Psoas muscle (tissue), 8 donors: ENCODE measurements around the gene ACKR3. TPM values are rescaled to one million over a fixed set of nuclear protein-coding genes. Genes with fewer than 3 reads are reported as not detected.

Source experiments
- ATAC-seq, 4 donors: fragments of 200-7000 bp; cut with Tn5 transposase; one replicate each; pipeline ENCODE4 v1.9.1; 2020; ENCODE audit warnings: moderate library complexity in 3 of 4, mild to moderate bottlenecking in 2 of 4
- DNase-seq, 2 donors: peaks; one replicate each; pipeline ENCODE4 v3.0.0-alpha.2; 2020
- H3K27ac ChIP-seq: fragments of 200-600 bp; one replicate; pipeline ENCODE4 v1.8.0; 2022
- H3K27me3 ChIP-seq, 3 donors: fragments of 200-600 bp in 1 of 3; one replicate each; pipeline versions ENCODE4 v1.6.1 to v1.8.0; 2013 to 2022; ENCODE audit warnings: low read length in 2 of 3, mild to moderate bottlenecking in 2 of 3, moderate library complexity in 1 of 3; ENCODE audit not compliant: insufficient read depth in 3 of 3
- H3K36me3 ChIP-seq, 2 donors: fragments of 200-600 bp in 1 of 2; one replicate each; pipeline versions ENCODE4 v1.6.1 to v1.8.0; 2013 to 2022; ENCODE audit warnings: low read depth in 1 of 2, mild to moderate bottlenecking in 1 of 2, moderate library complexity in 1 of 2; ENCODE audit not compliant: insufficient read depth in 1 of 2
- H3K4me1 ChIP-seq: fragments of 200-600 bp; one replicate; pipeline ENCODE4 v1.8.0; 2022
- H3K4me3 ChIP-seq: fragments of 200-600 bp; one replicate; pipeline ENCODE4 v1.8.0; 2022; ENCODE audit warnings: mild to moderate bottlenecking
- H3K9me3 ChIP-seq: fragments of 200-600 bp; one replicate; pipeline ENCODE4 v1.8.0; 2022
- WGBS, 3 donors: extraction: QIAGEN DNeasy Blood & Tissue Kit; methylation state at CpG; one replicate each; pipeline versions ENCODE4 v1.1.6 to v1.1.7; 2013; 5-methylcytosine and 5-hydroxymethylcytosine counted together
- intact Hi-C, 2 donors: fragments of 100-400 bp; cut with DNase I; formaldehyde crosslinking; loops; one replicate each; pipeline versions ENCODE4 v1.11.0 to v1.14.2; 2022
- polyA plus RNA-seq, 3 donors: library from polyadenylated mRNA; stranded (reverse); fragments of 200-250 nt; gene quantifications; one replicate each; pipeline ENCODE4 v1.2.3, GENCODE V29; 2013
- total RNA-seq, 4 donors: library from RNA; stranded (reverse); fragmentation: NEBNext Ultra II Directional in 2 of 4; extraction: Animal tissue kit (Norgen Biotek cat#: 25700) in 2 of 4; gene quantifications; one replicate each; pipeline versions ENCODE4 v1.2.1 to v1.2.4, GENCODE V29; 2021 to 2023
- TF ChIP-seq, protein P1 (sequence below): fragments of 200-600 bp; IDR thresholded peaks from one replicate; pipeline ENCODE4 v1.8.0; 2022; ENCODE audit warnings: antibody characterized with exemption
- donor health status: healthy with polysubstance abuse.
- donor health status: DM: no; HTN: no; CAD: no; lungs with moderate emphysema.
- donor health status: Bipolar disorder and iron deficiency.
- donor health status: healthy.
- donor health status: DM: yes; HTN: yes; CAD: no.
- donor health status: DM: no; HTN: no; CAD: no.
- donor health status: DM: no; HTN: no; CAD: no.
- donor health status: DM: yes; HTN: yes; CAD: no.

Gene ACKR3
- total and polyA plus RNA-seq, 7 donors = 7.8 to 25.3 (median 14.7) TPM

DNA sequence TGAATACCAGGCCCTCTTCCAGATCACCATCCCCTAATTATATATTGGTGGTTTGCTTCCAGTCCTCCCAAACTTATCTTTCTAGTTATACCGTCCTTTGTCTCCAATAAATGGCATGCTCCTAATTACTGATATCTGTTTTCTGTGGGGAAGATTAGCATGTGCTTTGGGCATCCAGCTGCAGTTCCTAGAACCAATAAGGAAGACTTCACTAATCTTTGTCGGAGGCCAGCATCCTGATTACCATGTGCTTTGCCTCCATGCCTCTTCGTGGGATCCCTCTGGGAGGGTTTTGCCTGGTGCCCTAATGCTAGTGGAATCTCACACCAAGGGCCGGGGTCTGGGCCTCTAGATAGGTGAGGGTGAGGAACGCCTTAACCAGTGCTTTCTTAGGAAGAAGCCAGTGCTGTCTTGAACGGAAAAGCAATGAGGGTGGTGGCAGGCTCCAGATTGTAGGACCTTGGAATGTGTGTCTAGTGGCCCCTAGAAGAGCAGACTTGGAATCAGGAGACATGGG is 47.7 kb downstream of the ACKR3 start:
- Histone ChIP-seq H3K9me3 (no peaks in the 10 kb centered on the region), H3K27me3 (no peaks in the 10 kb centered on the region), H3K36me3 (no peaks in the 10 kb centered on the region), H3K4me1 (peaks cover 8% of the 10 kb centered on the region), H3K4me3 (no peak overlapping the region), H3K27ac (no peak overlapping the region)
- DNase-seq (no peak), ATAC-seq (no peak)
- intact Hi-C loops = no loop called here
- WGBS, 3 donors = 89 to 94% (median 89%) methylated on average over 6 of the region's 6 CpGs
- TF ChIP-seq, protein P1, sequence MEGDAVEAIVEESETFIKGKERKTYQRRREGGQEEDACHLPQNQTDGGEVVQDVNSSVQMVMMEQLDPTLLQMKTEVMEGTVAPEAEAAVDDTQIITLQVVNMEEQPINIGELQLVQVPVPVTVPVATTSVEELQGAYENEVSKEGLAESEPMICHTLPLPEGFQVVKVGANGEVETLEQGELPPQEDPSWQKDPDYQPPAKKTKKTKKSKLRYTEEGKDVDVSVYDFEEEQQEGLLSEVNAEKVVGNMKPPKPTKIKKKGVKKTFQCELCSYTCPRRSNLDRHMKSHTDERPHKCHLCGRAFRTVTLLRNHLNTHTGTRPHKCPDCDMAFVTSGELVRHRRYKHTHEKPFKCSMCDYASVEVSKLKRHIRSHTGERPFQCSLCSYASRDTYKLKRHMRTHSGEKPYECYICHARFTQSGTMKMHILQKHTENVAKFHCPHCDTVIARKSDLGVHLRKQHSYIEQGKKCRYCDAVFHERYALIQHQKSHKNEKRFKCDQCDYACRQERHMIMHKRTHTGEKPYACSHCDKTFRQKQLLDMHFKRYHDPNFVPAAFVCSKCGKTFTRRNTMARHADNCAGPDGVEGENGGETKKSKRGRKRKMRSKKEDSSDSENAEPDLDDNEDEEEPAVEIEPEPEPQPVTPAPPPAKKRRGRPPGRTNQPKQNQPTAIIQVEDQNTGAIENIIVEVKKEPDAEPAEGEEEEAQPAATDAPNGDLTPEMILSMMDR = no peak

DNA sequence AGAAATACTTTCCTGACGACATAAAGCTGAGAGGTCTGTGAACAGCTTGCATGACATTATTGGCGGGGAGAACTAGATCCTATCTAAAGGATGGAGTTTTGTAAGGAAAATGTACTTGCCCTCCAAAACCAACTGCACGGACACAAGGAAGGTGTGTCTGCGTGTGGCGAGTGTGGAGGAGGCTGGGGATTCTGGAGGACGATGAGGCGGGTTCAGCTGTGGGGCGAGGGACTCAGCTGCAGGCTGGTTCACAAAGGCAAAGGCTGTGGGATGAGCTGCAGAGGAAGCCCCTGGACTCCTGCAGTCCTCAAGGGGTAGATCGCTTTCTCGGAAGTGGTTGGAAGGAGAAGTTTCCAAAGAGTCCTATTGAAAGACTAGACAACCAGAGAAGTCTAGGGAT is 48.2 kb downstream of the ACKR3 start:
- H3K27me3 ChIP-seq = no peaks in the 10 kb centered on the region
- H3K9me3 ChIP-seq = no peaks in the 10 kb centered on the region
- TF ChIP-seq, protein P1 = no peak
- DNase-seq (no peak), ATAC-seq (no peak)
- H3K4me1 ChIP-seq = peaks cover 8% of the 10 kb centered on the region
- intact Hi-C loops = no loop called here
- no peak overlapping the region for H3K4me3 ChIP-seq
- WGBS, 3 donors = 93 to 96% (median 96%) methylated on average over 10 of the region's 10 CpGs
- no peak overlapping the region for H3K27ac ChIP-seq
- H3K36me3 ChIP-seq = no peaks in the 10 kb centered on the region

DNA sequence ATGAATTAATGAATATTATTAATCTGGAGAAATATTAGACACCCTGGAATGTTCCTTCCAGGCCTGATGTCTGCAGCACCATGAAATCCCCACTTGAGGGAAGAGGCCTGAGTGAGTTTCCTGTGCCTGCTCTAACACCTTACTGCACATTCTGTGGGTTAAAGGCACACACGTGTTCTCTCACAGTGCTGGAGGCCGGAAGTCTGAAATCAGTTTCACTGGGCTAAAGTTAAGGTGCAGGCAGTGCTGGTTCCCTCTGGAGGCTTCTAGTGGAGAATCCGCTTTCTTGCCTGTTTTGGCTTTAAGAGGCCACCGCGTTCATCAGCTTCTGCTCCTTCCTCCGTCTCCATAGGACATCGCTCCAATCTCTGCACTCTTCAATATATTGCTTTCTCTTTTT is 48.7 kb downstream of the ACKR3 start:
- no peak for ATAC-seq

DNA sequence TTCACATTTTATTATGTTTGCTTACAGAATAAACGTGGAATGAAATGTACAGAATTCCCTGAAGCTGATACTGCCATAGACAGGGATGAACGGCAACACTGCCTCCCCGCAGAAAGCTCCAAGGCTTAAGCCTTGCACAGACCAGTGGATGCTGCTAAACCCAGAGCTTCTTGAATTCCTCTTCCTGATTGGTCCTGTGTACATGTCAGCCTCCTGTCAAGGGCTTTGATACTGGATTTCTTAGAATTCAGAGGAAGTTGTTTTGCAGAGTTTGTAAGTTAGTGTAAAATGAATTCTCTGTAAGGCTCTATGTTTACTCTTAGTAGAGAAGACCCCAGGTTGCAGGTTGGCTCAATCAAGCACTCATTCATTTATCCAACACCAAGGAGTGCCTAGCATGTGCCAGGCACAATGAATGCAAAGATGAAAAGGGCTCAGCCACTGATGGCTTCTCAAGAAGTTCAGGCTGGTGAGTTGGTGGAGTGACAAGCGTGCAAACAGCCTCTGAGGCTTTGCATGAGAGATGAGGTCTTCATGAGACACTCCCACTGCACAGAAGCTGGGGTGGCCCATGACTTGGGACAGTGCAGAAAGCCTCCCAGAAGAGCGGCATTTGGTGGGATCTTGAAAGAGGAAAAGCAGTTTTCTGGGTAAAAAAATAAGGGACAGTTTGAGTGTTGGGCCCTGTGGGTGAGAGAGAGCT is 50.4 kb downstream of the ACKR3 start:
- no peaks in the 10 kb centered on the region for H3K9me3 ChIP-seq
- H3K4me1 ChIP-seq = no peaks in the 10 kb centered on the region
- H3K27ac ChIP-seq = no peak overlapping the region
- no peak overlapping the region for H3K4me3 ChIP-seq
- H3K36me3 ChIP-seq = no peaks in the 10 kb centered on the region
- ATAC-seq (no peak), DNase-seq (no peak)
- intact Hi-C loops = no loop called here
- 89 to 92% (median 90%) methylated on average over 5 of the region's 5 CpGs for WGBS, 3 donors
- no peaks in the 10 kb centered on the region for H3K27me3 ChIP-seq
- TF ChIP-seq, protein P1 = no peak

More for the DNA sequence above, 48.7 kb downstream of the ACKR3 start:
- H3K4me3 ChIP-seq = no peak overlapping the region
- no peaks in the 10 kb centered on the region for H3K27me3 ChIP-seq
- no peaks in the 10 kb centered on the region for H3K36me3 ChIP-seq
- no peaks in the 10 kb centered on the region for H3K9me3 ChIP-seq
- intact Hi-C loops = no loop called here
- 88 to 94% (median 88%) methylated on average over 7 of the region's 7 CpGs for WGBS, 3 donors
- no peak for DNase-seq
- no peak overlapping the region for H3K27ac ChIP-seq
- TF ChIP-seq, protein P1 = no peak
- peaks cover 6% of the 10 kb centered on the region for H3K4me1 ChIP-seq

DNA sequence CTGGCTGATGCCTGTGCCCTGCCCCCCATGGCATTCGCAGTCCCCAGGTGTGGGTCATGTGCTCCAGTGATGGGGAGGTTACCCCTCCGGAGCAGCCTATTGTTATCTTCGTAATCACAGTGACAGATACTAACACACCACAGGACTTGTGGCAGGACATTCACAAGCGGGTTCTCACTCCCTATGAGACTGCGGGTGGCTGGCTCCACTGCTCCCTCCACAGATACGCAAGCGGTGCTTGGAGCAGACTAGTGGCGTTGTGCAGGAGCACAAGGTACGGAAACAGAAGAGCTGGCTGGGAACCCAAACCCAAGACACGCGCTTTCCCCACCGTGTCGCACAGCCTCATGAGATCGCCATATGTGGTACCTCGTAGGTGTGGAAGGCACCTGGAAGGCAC is 52.2 kb downstream of the ACKR3 start:
- H3K4me1 ChIP-seq = no peaks in the 10 kb centered on the region
- no peaks in the 10 kb centered on the region for H3K36me3 ChIP-seq
- no peaks in the 10 kb centered on the region for H3K9me3 ChIP-seq
- intact Hi-C loops = no loop called here
- no peak overlapping the region for H3K4me3 ChIP-seq
- WGBS, 3 donors = 94 to 97% (median 95%) methylated on average over 15 of the region's 15 CpGs
- TF ChIP-seq, protein P1 = no peak
- DNase-seq (no peak), ATAC-seq (no peak)
- no peaks in the 10 kb centered on the region for H3K27me3 ChIP-seq
- no peak overlapping the region for H3K27ac ChIP-seq
